Effector memory CD8-positive, alpha-beta T cell (primary cell): ENCODE results near the gene STK10.
"Not testable (repeated sequence)": the region's sequence is repeated elsewhere in the genome, so short reads cannot be mapped to it uniquely, and the experiment has no call there.

ENCODE experiments used
- ATAC-seq: fragments of 150-1000 bp; cut with Tn5 transposase; replicated peaks from 2 replicates; pipeline ENCODE4 v1.10.0; 2021; ENCODE audit warnings: mild to moderate bottlenecking, moderate library complexity
- DNase-seq, 3 experiments: peaks; one replicate each; pipeline ENCODE4 v3.0.0; 2021
- H3K27ac Mint-ChIP-seq, 2 donors: one replicate each; pipeline ENCODE4 v1.8.0; 2022; ENCODE audit warnings: mild to moderate bottlenecking in 2 of 2, mixed read lengths in 2 of 2, moderate library complexity in 2 of 2
- H3K27me3 Mint-ChIP-seq, 2 donors: one replicate each; pipeline ENCODE4 v1.8.0; 2022; ENCODE audit warnings: mixed read lengths in 2 of 2
- H3K36me3 Mint-ChIP-seq: one replicate; pipeline ENCODE4 v1.8.0; 2022; ENCODE audit warnings: mild to moderate bottlenecking, moderate library complexity, mixed read lengths; ENCODE audit not compliant: insufficient read depth
- H3K4me1 Mint-ChIP-seq, 2 donors: one replicate each; pipeline ENCODE4 v1.8.0; 2022; ENCODE audit warnings: low read depth in 2 of 2, mixed read lengths in 2 of 2
- H3K4me3 Mint-ChIP-seq, 2 donors: one replicate each; pipeline ENCODE4 v1.8.0; 2022; ENCODE audit warnings: mild to moderate bottlenecking in 2 of 2, mixed read lengths in 2 of 2, moderate library complexity in 2 of 2
- H3K9me3 Mint-ChIP-seq, 2 donors: one replicate each; pipeline ENCODE4 v1.8.0; 2022; ENCODE audit warnings: mixed read lengths in 2 of 2

The STK10 gene

GRCh38 chr5:172168311-172168710 is 19.7 kb downstream of the STK10 start:
- peaks cover 69% of the 10 kb centered on the region for H3K36me3 Mint-ChIP-seq
- ATAC-seq, result no peak
- peak overlapping the region; percentile 62 to 95 for H3K4me3 Mint-ChIP-seq

GRCh38 chr5:172167895-172168294 is 20.1 kb downstream of the STK10 start:
- H3K27ac Mint-ChIP-seq, result peak overlapping the region; percentile 92 to 94
- H3K27me3 Mint-ChIP-seq, result no peaks in the 10 kb centered on the region
- H3K36me3 Mint-ChIP-seq, result peaks cover 65% of the 10 kb centered on the region
- no peaks in the 10 kb centered on the region for H3K9me3 Mint-ChIP-seq
- H3K4me3 Mint-ChIP-seq, result peak overlapping the region; percentile 62 to 95
- ATAC-seq (no peak), DNase-seq (no peak)
- peaks cover 67 to 76% of the 10 kb centered on the region in 2 donors for H3K4me1 Mint-ChIP-seq

More at GRCh38 chr5:172168311-172168710, 19.7 kb downstream of the STK10 start:
- Mint-ChIP-seq H3K4me1 (peaks cover 66 to 76% of the 10 kb centered on the region in 2 donors), H3K27ac (peak overlapping the region; percentile 92 to 94), H3K9me3 (no peaks in the 10 kb centered on the region), H3K27me3 (no peaks in the 10 kb centered on the region)
- DNase-seq, result no peak

- Mint-ChIP-seq H3K9me3 (no peaks in the 10 kb centered on the region), H3K36me3 (peaks cover 55% of the 10 kb centered on the region), H3K27me3 (no peaks in the 10 kb centered on the region), H3K4me1 (peaks cover 70 to 71% of the 10 kb centered on the region in 2 donors), H3K27ac (peak overlapping the region; percentile 92 to 94), H3K4me3 (peak overlapping the region; percentile 37 to 95)
- DNase-seq (no peak), ATAC-seq (no peak)
These were observed 21.8 kb downstream of the STK10 start for GRCh38 chr5:172166030-172166826.

- Mint-ChIP-seq H3K36me3 (peaks cover 53% of the 10 kb centered on the region), H3K4me3 (peak overlapping the region in 1 of 2 donors; percentile 28), H3K4me1 (peaks cover 69 to 73% of the 10 kb centered on the region in 2 donors), H3K9me3 (no peaks in the 10 kb centered on the region), H3K27ac (peak overlapping the region; percentile 56 to 92), H3K27me3 (no peaks in the 10 kb centered on the region)
- DNase-seq, result no peak
- no peak for ATAC-seq
These were observed 22.6 kb downstream of the STK10 start for GRCh38 chr5:172165465-172165864.

- ATAC-seq (no peak), DNase-seq (no peak)
- peaks cover 46% of the 10 kb centered on the region for H3K36me3 Mint-ChIP-seq
These were observed 23.2 kb downstream of the STK10 start for GRCh38 chr5:172164769-172165212.

GRCh38 chr5:172163346-172163745 is 24.7 kb downstream of the STK10 start:
- peak overlapping the region; percentile 53 to 56 for H3K4me3 Mint-ChIP-seq
- no peak for DNase-seq

More at GRCh38 chr5:172164769-172165212, 23.2 kb downstream of the STK10 start:
- peaks cover 66 to 73% of the 10 kb centered on the region in 2 donors for H3K4me1 Mint-ChIP-seq
- H3K27me3 Mint-ChIP-seq, result no peaks in the 10 kb centered on the region
- H3K9me3 Mint-ChIP-seq, result no peaks in the 10 kb centered on the region
- peak overlapping the region; percentile 28 to 45 for H3K4me3 Mint-ChIP-seq
- H3K27ac Mint-ChIP-seq, result peak overlapping the region; percentile 56 to 92

GRCh38 chr5:172162987-172163343 is 25.1 kb downstream of the STK10 start:
- H3K9me3 Mint-ChIP-seq, result no peaks in the 10 kb centered on the region
- DNase-seq, result no peak
- peak overlapping the region; percentile 56 to 91 for H3K27ac Mint-ChIP-seq
- peaks cover 64 to 68% of the 10 kb centered on the region in 2 donors for H3K4me1 Mint-ChIP-seq
- peaks cover 44% of the 10 kb centered on the region for H3K36me3 Mint-ChIP-seq
- H3K27me3 Mint-ChIP-seq, result no peaks in the 10 kb centered on the region
- peak overlapping the region; percentile 53 to 56 for H3K4me3 Mint-ChIP-seq
- no peak for ATAC-seq

More at GRCh38 chr5:172163346-172163745, 24.7 kb downstream of the STK10 start:
- no peak for ATAC-seq
- H3K9me3 Mint-ChIP-seq, result no peaks in the 10 kb centered on the region
- H3K36me3 Mint-ChIP-seq, result peaks cover 40% of the 10 kb centered on the region
- H3K27me3 Mint-ChIP-seq, result no peaks in the 10 kb centered on the region
- H3K4me1 Mint-ChIP-seq, result peaks cover 64 to 69% of the 10 kb centered on the region in 2 donors
- peak overlapping the region; percentile 56 to 91 for H3K27ac Mint-ChIP-seq

GRCh38 chr5:172162323-172162986 is 25.6 kb downstream of the STK10 start:
- peak overlapping the region; percentile 53 to 56 for H3K4me3 Mint-ChIP-seq
- H3K36me3 Mint-ChIP-seq, result peaks cover 49% of the 10 kb centered on the region
- H3K27me3 Mint-ChIP-seq, result no peaks in the 10 kb centered on the region
- H3K27ac Mint-ChIP-seq, result peak overlapping the region; percentile 56 to 91
- H3K9me3 Mint-ChIP-seq, result no peaks in the 10 kb centered on the region
- DNase-seq, result no peak
- peaks cover 63% of the 10 kb centered on the region in 2 donors for H3K4me1 Mint-ChIP-seq
- no peak for ATAC-seq

GRCh38 chr5:172160506-172160905 is 27.5 kb downstream of the STK10 start:
- Mint-ChIP-seq H3K27ac (peak overlapping the region; percentile 56 to 67), H3K36me3 (peaks cover 50% of the 10 kb centered on the region), H3K9me3 (no peaks in the 10 kb centered on the region), H3K4me1 (peaks cover 65% of the 10 kb centered on the region in 2 donors), H3K27me3 (no peaks in the 10 kb centered on the region), H3K4me3 (peak overlapping the region; percentile 44 to 63)
- no peak for DNase-seq
- ATAC-seq, result no peak

GRCh38 chr5:172159016-172159415 is 29.0 kb downstream of the STK10 start:
- Mint-ChIP-seq H3K9me3 (no peaks in the 10 kb centered on the region), H3K36me3 (peaks cover 54% of the 10 kb centered on the region), H3K4me1 (peaks cover 65 to 70% of the 10 kb centered on the region in 2 donors), H3K4me3 (peak overlapping the region; percentile 55 to 64), H3K27me3 (no peaks in the 10 kb centered on the region), H3K27ac (peak overlapping the region; percentile 56 to 67)
- DNase-seq, result no peak
- no peak for ATAC-seq

GRCh38 chr5:172156541-172156994 is 31.5 kb downstream of the STK10 start:
- ATAC-seq (no peak), DNase-seq (no peak)
- H3K9me3 Mint-ChIP-seq, result no peaks in the 10 kb centered on the region
- peak overlapping the region; percentile 75 to 92 for H3K27ac Mint-ChIP-seq
- H3K4me3 Mint-ChIP-seq, result peak overlapping the region in 1 of 2 donors; percentile 28
- peaks cover 68% of the 10 kb centered on the region for H3K36me3 Mint-ChIP-seq
- H3K4me1 Mint-ChIP-seq, result peaks cover 65 to 73% of the 10 kb centered on the region in 2 donors
- H3K27me3 Mint-ChIP-seq, result no peaks in the 10 kb centered on the region

GRCh38 chr5:172155101-172155500 is 32.9 kb downstream of the STK10 start:
- DNase-seq, H3K9me3 Mint-ChIP-seq, ATAC-seq, H3K27me3 Mint-ChIP-seq: not testable (repeated sequence)
- Mint-ChIP-seq H3K36me3 (peaks cover 77% of the 10 kb centered on the region), H3K27ac (peak overlapping the region; percentile 90 to 92), H3K4me3 (peak overlapping the region in 1 of 2 donors; percentile 28), H3K4me1 (peaks cover 68 to 76% of the 10 kb centered on the region in 2 donors)

GRCh38 chr5:172153695-172154094 is 34.3 kb downstream of the STK10 start:
- Mint-ChIP-seq H3K4me1 (peaks cover 62 to 70% of the 10 kb centered on the region in 2 donors), H3K36me3 (peaks cover 87% of the 10 kb centered on the region), H3K27ac (peak overlapping the region; percentile 90 to 92), H3K9me3 (no peaks in the 10 kb centered on the region), H3K27me3 (no peaks in the 10 kb centered on the region), H3K4me3 (no peak overlapping the region)
- no peak for ATAC-seq
- no peak for DNase-seq
